GM12872 (cell line): ENCODE data around the gene CSF3R.

Source experiments
- TF ChIP-seq, protein P1 (sequence below): IDR thresholded peaks from 3 replicates; pipeline ENCODE4 v1.5.1; 2011; ENCODE audit warnings: low read depth, mild to moderate bottlenecking, low read length, moderate library complexity; ENCODE audit not compliant: insufficient read depth

The CSF3R gene

DNA sequence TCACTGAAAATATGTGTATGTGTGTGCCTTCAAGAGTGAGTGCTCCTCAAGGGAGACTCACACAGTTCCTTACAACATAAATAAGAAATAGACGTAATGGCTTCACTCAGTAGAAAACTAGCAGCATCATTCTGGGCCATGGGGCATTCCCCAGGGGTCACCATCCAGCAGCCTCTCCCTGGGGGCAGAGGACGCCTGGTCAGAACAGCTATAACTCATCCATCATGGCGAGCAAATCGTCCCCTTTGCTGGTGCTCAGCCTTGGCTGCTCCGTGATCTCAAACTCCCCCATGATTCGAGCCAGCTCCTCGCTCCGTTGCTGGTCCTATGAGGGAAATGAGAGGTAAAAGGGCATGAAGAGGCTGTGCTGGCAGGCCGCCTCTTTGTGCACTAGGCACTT is 64.8 kb downstream of the CSF3R start:
- TF ChIP-seq, protein P1, sequence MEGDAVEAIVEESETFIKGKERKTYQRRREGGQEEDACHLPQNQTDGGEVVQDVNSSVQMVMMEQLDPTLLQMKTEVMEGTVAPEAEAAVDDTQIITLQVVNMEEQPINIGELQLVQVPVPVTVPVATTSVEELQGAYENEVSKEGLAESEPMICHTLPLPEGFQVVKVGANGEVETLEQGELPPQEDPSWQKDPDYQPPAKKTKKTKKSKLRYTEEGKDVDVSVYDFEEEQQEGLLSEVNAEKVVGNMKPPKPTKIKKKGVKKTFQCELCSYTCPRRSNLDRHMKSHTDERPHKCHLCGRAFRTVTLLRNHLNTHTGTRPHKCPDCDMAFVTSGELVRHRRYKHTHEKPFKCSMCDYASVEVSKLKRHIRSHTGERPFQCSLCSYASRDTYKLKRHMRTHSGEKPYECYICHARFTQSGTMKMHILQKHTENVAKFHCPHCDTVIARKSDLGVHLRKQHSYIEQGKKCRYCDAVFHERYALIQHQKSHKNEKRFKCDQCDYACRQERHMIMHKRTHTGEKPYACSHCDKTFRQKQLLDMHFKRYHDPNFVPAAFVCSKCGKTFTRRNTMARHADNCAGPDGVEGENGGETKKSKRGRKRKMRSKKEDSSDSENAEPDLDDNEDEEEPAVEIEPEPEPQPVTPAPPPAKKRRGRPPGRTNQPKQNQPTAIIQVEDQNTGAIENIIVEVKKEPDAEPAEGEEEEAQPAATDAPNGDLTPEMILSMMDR: no peak
